Cortex of kidney (tissue), 1 donor: ENCODE measurements around the gene PHGDH.
"Not testable (repeated sequence)": the region's sequence is repeated elsewhere in the genome, so short reads cannot be mapped to it uniquely, and the experiment has no call there.

ENCODE experiments used
- DNase-seq: peaks from one replicate; lab custom pipeline; 2025; lab: John Stamatoyannopoulos, UW

Gene PHGDH

DNA sequence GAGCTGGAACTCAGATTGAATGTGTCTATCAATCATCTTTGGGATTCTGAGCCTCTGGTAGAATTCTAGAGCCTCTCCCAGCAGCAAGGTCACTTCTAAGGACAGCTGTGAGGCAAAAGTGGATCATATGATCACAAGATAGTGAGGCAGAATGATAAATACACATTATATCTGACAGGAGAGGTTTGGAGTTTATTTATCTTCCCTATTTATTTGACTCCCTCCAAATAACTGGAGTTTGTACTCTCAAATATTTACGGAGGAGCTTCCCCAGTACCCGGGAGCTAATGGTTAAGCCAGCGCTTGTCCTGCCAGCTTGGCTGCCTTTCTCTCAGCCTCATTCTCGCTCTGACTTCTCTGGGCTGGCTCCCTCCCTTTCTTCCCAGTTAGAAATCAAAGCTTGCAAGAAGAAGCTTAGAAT, 54.6 kb downstream of the PHGDH start:
- no peak for DNase-seq

DNA sequence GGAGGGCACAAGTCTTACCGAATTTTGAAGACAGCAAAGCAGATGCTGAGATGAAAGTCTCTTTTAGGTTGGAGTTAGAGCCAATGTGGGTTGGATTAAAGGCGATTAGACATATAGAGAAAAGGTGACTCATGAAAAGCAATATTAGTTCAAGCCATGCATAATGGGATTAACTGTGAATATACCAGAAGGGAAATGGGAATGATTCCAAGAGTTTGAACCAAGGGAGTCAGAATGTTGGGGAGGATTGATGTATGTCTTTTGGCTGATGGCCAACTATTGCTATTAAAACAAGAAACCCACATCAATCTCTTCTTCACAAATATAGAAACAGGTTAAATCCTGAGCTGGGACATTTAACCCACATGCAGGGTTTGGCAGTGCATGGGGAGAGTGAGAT, 55.8 kb downstream of the PHGDH start:
- no peak for DNase-seq

DNA sequence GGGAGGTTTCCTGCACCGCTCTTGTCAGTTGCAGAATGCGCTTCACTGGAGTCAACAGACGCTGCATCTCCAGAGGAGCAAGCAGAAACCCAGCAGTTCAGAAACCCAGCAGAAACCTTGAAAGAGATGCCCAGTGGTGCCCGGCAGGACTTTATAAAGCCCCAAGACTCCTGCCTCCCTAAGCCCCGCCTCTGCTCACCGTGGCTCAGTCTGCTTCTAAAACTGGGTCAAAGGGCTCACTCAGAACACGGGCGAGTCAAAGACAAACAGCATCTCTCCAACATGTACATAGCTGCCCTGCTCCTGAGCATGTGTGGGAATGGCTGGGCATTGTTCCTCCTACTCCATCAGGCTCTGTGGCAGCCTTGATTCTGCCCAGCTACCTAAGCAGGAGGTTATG, 57.0 kb downstream of the PHGDH start, which contains the start of gene HMGCS2:
Gene HMGCS2, minus strand, starts transcription at position 128 of the 400 bp plus-strand sequence. Its CDS starts 61 bp downstream, at position 67.
- no peak for DNase-seq

- no peak for DNase-seq
Measured at GRCh38 chr1:119771016-119771415, 59.3 kb downstream of the PHGDH start.

- DNase-seq, result no peak
Measured at GRCh38 chr1:119771770-119772169, 60.0 kb downstream of the PHGDH start.

GRCh38 chr1:119772298-119772697, 60.6 kb downstream of the PHGDH start:
- DNase-seq, result no peak

DNA sequence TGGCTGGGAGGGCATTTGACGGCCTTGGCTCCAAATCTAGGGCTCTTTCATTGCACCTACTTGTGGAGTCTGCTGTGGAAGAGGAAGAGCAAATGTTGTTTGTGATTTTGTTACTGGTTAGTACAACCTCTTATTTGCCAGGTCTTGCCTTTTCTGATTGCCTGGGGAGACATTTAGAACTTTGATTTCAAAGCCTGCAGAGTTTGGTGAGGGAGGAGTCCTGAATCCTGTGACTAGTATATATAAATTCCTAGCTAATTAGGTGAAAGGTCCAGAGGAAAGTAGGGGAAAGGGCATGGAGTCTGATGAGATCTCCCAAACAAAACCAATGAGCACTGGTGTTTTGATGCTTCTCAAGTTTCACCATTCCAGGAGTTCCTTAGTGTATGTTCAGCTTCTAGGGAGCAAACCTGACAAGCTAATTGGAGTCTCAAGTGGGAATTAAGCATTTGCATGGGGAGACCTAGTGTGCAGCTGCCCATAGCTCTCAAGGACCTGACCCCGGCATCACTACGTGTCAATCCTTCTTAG, 62.0 kb downstream of the PHGDH start:
- DNase-seq, result no peak

- no peak for DNase-seq
Measured at GRCh38 chr1:119774746-119775490, 63.2 kb downstream of the PHGDH start.

- no peak for DNase-seq
Measured at GRCh38 chr1:119778359-119778758, 66.6 kb downstream of the PHGDH start.

GRCh38 chr1:119778886-119779560, 67.3 kb downstream of the PHGDH start:
- no peak for DNase-seq

DNA sequence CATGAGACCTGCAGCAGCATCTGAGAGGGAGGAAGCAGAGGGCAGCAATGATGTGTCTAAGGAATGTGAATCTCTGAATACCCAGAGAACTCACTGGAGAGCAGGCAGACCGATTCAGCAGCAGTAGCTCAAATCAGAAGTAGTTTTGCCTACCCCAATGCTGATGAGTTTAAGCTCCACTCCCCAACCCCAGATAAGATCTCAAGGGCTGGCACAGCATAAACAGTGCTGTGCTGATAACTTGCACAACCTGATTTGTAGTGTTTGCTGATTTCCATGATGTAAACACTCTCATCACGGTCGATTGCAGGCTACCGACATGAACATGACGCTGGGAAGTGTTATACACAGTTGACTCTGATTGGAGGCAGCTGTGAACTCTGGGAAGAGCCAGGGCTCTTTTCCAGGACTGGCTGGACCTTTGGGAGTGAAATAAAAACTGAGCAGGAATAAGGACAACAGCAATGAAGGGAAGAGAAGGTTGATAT, 68.2 kb downstream of the PHGDH start:
- DNase-seq, result no peak

DNA sequence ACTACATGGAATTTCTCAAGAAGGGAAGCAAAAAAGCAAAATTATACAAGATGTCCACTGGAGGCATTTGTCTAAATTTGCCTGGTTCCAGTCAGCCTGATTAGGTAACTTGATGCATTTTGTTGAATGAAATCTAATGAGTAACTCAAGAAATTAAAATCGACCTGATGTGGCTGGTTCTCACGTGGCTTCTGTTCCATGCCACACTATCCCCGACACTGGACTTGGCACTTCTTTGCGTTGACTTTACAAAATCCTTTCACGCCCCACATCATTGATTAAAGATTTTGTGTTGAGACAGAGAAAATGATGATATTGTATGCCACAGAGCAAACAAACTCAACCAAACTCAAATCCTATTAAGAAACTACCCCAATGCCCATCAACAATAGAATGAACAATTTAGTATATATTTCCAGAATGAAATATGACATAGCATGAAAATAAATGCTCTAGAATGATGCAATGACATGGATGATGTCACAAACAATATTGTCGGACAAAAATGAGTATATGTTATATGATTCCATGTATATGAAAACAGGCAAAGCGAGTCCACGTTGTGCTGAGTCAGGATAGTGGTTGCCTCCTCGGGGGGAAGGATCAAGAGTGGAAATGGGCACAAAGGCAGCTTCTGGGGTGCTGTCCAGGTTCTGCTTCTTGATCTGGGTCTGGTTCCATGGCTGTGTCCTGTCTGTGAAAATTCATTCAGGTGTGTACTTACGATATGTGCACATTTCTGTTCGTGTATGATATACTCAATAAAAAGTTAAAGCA, 69.9 kb downstream of the PHGDH start:
- DNase-seq, result no peak

DNA sequence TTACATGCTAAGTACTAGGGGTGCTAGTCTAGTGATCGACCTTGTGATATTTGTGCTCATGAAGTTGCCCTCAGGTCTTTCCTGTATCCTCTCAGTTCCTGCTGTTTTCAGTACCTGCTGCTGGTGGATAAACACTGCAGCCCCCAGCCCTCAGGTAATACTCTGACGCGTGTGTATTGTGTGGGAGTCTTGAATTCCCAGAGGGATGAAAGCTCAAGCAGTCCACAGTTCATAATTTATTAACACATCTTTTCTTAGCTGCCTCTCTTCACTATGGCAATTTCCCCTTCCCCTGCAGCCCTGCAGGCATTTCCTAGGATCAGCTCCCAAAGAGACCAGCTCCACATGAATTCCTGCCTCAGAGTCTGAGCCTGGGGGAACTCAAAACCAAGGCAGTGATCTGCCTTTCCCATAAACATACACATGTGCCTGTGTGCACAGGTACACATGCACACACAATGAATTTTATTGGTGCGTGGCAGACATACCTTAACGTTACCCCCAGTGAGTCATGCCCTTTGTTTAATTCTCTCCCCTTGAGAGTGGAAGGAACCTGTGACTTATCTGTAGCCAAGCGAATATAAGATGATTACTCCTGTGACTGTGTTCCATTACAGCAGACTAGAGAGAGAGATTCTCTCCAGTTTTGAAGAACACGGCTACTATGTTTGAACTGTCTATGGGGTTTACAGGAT, 71.0 kb downstream of the PHGDH start:
- no peak for DNase-seq

DNA sequence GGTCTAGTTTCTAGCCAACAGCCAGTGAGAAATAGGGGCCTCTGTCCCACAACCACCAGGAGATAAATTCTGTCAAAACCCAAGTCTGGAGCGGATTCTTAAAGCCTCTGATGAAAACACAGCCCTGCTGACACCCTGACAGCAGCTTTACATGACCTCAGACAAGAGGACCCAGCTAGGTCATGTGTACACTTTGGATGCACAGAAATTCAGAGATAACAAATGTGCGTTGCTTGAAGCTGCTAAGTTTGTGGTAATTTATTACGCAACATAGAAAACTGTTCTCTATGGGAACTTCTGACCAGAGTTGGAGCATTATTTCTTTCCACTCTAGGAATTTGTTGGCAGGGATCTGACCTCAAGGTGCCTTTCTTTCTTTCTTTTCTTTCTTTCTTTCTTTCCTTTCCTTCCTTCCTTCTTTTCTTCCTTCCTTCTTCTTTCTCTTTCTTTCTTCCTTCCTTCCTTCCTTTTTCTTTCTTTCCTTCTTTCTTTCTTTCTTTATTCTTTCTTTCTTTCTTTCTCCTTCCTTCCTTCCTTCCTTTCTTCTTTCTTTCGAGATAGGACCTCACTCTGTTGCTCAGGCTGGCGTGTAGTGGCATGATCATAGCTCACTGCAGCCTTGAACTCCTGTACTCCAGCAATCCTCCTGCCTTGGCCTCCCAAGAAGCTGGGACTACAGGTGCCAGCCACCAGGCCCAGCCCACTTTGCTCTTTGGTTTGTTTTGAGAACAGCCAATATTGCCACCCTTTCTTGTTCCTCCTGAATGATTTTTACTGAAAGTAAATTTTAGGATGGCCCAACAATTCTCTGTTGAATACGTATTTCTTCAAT, 71.8 kb downstream of the PHGDH start:
- DNase-seq, result no peak

DNA sequence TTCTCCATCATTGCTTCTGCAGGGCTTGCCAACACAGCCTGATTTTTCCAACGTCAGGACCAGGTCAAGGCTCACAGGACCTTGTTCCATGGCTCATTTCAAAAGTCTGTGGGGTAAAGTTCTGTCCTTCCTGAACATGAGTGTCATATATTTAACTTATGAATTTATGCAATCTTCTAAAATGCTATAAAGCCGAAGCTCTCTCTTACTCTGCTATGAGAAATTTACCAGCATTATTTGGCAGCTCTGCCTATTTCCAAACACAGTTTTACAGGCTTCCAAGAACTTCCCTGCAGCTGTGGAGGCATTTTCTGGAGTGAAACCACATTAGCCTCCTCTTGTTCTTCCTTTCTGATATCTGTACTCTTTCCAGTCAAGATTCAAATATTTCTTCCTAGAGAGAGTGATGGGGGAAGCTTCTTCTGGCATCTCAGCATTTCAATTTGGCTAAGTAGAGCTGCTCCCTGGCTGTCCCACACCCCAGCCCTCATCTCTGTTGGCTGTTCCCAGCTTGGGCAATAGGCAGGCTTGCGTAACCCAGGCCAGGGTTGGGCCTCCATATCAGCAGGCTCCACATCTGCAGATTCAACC, 72.6 kb downstream of the PHGDH start:
- DNase-seq, result no peak

- DNase-seq, result not testable (repeated sequence)
Measured at GRCh38 chr1:119786046-119786445, 74.3 kb downstream of the PHGDH start.

DNA sequence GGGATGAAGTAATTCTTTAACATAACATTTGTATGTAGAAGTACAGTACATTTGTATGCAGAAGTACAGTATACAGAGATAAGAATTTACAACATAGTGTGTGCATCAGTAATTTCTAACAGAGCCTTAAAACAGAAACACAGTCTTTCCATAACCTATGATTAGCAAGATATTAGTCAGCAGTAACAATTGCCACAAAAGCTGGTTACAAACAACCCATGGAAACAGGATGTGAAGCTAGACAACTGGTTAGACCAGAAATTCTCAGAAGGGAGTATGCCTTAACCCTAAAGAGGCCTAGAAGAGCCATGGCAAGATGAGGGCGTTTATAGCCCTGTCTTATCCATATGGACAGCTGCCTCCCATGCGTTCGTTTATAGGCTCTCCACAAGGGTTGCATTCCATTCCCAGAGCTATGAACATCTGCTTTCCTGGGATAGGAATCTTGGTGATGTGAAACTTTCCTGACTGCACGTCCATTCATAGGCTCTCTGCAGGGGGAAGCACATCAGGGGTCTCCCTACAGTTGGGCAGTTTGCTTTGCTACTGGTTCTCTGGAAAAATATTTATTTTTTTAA, 74.8 kb downstream of the PHGDH start:
- not testable (repeated sequence) for DNase-seq

DNA sequence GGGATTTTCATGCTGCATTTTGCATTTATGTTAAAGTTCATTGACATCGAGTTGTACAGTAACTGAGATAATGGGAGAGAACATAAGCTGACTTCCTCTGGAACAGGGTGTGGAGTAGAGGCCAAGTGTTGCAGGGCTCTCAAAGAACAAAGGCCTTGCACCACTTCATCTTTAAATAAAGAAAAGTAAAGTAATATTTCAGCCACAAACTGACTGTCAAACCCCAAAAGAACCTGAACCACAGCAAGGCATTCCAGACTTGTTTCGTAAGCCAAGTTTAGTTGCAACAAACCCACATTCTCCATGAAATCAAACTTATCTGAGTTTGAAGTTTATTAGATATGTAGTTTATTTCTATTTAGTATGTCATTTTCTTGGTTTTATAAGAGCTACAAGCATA, 76.0 kb downstream of the PHGDH start:
- DNase-seq, result no peak

DNA sequence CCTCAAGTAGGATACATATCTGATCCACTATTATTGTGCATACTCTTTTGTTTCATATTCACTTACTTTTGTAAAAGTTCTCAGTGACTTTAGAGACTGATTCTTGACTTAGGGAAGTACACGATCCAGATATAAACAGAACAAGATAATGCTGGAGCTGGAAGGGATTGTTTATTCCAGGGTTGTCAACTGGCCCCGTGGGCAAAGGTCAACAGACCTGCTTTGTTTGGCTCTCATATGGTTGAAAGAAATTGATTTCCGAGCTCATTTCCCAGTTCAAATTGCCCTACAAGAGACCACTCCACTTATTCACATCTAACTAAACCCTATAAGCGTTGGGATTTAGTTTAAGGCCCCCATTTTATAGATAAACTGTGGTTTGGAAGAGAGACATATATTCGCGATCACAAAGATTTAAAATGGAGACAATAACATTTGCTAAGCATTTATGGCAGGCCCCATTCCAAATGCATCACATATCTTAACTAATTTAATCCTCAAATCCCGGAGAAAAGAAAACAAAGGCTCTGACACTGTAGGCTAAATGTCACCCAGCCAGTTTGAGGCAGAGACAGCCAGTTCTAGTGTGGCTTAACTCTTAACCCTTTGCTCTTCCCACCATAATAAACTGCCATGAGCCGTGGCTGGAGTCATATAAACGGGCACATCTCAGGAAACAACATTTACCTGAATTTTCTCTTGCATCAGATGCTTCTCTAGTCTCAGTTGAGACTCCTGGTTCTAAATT, 78.9 kb downstream of the PHGDH start:
- DNase-seq, result no peak
